Skeletal muscle cell (primary cell): ENCODE measurements around the gene ATG9A.
"Not testable (repeated sequence)": the region's sequence is repeated elsewhere in the genome, so short reads cannot be mapped to it uniquely, and the experiment has no call there.

Source experiments
- DNase-seq: peaks from one replicate; pipeline ENCODE4 v3.0.0-alpha.2; 2010; ENCODE audit warnings: low read depth
- H3K4me3 ChIP-seq: 2 replicates; pipeline ENCODE4 v1.5.1; 2011; ENCODE audit warnings: low read depth, mild to moderate bottlenecking, control low read depth, low read length, moderate library complexity

Gene ATG9A

DNA sequence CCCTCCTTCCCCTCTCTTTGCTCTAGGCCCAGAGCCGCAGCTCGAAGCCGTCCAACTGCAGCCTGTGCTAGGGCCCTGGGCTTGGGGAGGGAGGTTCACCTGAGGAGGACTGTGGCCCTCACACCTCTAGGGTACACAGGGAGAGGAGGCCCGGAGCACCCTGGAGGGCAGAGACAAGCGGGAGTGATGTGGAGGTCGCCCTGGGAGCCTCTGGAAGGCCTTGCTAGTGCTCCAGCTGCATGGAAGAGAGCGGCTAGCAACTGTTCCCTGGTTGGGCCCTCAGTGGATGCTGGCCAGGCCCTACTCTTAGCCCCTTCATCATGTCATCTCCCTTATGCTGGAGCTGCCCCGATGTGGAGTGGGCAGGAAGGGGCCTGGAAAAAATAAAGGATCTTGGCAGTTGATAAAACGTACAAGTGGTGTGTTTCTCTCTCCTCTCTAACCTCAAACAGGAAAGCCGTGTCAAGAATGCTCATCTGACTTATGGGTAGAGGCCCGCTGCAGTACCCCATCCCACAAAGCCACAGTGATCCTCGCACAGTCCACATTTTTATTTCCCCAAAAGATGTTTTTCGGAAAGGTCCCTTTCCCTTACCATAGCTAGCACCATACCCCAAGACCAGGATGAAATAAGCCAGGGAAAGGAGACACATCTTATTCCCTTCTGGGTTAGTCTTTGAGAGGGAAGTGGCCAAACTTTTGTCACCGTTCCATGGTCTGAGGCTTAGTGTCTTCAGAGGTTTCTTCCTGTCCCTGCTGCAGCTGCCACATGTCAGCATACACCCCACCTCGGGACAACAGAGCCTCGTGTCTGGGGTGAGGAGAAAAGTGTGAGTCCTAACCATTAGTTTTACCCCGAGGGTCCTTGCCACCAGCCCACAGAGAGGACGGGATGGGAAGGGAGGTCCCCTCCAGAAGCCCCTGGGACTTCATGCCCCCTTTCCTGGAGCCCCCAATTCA, 19.9 kb downstream of the ATG9A start:
- DNase-seq = no peak
- no peak overlapping the region for H3K4me3 ChIP-seq

GRCh38 chr2:219207884-219208740, 21.3 kb downstream of the ATG9A start:
- H3K4me3 ChIP-seq = peak overlapping the region; percentile 64

GRCh38 chr2:219207134-219207883, 22.1 kb downstream of the ATG9A start:
- peak overlapping the region; percentile 64 for H3K4me3 ChIP-seq
- no peak for DNase-seq

More at GRCh38 chr2:219207884-219208740, 21.3 kb downstream of the ATG9A start:
- DNase-seq = no peak

GRCh38 chr2:219206328-219207133, 22.9 kb downstream of the ATG9A start, which contains the start of gene ZFAND2B:
ZFAND2B (plus strand) TSS chr2:219206782; CDS start chr2:219206988, 206 bp downstream.
- DNase-seq = peak; percentile 67
- H3K4me3 ChIP-seq = peak within 1 kb of the TSS; percentile 64

- DNase-seq = no peak
- peak overlapping the region; percentile 64 for H3K4me3 ChIP-seq
These were observed 23.5 kb downstream of the ATG9A start for GRCh38 chr2:219205981-219206327.

- no peak overlapping the region for H3K4me3 ChIP-seq
- DNase-seq = no peak
These were observed 24.3 kb downstream of the ATG9A start for GRCh38 chr2:219205165-219205538.

- H3K4me3 ChIP-seq = no peak overlapping the region
- no peak for DNase-seq
These were observed 24.8 kb downstream of the ATG9A start for GRCh38 chr2:219204425-219205164.

- not testable (repeated sequence) for H3K4me3 ChIP-seq, DNase-seq
These were observed 28.1 kb downstream of the ATG9A start for GRCh38 chr2:219201331-219201730.

- not testable (repeated sequence) for H3K4me3 ChIP-seq, DNase-seq
These were observed 28.7 kb downstream of the ATG9A start for GRCh38 chr2:219200502-219201326.

DNA sequence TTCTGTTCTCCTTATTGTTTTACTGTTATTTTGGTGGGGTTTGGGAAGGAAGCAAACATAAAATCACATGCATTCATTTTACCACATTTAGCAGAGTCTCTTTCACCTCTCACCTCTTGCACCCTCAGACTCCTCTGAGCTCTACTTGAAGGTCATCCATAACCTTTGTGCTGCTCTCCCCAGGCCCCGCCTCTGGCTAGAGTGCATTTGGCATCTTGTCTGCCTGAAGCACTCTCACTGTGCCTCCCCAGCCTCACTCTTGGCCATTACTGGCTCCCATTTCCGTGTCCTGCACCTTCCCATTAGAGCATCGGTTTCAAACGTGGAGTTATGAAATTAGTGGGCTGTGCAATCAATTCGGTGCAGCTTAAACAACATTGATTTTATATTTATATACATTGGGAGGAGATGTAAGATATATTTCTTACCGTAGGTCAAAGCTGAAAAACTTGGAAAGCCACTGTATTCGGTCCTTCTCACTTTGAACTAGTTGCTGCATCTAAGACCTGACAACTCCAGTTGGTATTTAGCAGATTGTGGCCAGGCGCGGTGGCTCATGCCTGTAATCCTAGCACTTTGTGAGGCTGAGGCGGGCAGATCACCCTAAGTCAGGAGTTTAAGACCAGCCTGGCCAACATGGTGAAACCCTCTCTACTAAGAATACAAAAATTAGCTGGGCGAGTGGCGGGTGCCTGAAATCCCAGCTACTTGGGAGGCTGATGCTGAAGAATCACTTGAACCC, 29.8 kb downstream of the ATG9A start:
- no peak for DNase-seq
- no peak overlapping the region for H3K4me3 ChIP-seq

DNA sequence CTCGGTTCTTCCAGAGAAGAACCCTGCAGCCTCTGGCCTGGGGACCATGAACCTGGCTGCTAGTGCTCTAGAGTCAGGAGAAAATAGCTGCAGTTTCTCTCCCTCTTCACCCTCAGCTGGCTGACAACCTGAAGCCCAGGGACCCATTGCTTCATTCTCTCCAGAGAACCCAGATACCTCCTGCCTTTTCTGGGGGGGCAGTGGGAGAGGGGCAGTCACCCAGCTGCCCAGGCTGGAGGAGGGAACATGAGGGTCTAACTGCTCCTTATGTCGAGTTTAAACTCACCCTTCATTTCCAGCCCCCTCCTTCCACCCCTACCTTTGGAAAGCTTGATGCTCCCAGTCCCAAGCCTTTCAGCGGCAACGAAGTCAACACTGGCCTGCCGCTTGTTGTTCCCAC, 30.5 kb downstream of the ATG9A start:
- no peak overlapping the region for H3K4me3 ChIP-seq
- DNase-seq = no peak

GRCh38 chr2:219197388-219197787, 32.0 kb downstream of the ATG9A start:
- no peak for DNase-seq
- no peak overlapping the region for H3K4me3 ChIP-seq

DNA sequence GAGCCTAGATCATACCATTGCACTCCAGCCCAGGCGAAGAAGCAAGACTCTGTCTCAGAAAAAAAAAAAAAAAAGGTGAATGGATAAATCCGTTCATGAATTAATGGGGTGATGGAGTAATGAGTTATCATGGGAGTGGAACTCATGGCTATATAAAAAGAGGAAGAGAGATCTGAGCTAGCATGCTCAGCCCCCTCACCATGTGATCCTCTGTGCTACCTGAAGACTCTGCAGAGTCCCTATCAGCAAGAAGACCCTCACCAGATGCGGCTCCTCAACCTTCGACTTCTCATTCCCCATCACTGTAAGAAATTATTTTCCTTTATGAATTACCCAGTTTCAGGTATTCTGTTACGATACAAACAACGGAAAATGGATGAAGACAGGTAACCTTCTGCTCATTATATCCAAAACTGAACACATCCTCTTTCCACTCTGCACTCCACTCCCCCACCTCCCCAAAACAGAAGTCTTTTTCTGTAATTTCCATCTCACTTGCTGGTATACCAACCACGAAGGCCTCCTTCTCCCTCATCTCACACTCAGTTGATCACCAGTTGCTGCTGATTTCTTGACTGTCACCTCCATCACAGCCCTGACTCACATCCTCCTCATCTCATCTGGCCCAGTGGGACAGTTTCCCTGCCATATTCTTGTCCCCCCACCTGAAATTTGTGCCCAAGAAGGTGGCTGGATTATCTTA, 42.5 kb downstream of the ATG9A start:
- H3K4me3 ChIP-seq = no peak overlapping the region
- no peak for DNase-seq

- DNase-seq = no peak
- no peak overlapping the region for H3K4me3 ChIP-seq
These were observed 45.3 kb downstream of the ATG9A start for GRCh38 chr2:219184121-219184520.

- no peak for DNase-seq
- H3K4me3 ChIP-seq = no peak overlapping the region
These were observed 46.2 kb downstream of the ATG9A start for GRCh38 chr2:219183151-219183772.
